ENCODE results near the gene AGT.

Gene AGT

DNA sequence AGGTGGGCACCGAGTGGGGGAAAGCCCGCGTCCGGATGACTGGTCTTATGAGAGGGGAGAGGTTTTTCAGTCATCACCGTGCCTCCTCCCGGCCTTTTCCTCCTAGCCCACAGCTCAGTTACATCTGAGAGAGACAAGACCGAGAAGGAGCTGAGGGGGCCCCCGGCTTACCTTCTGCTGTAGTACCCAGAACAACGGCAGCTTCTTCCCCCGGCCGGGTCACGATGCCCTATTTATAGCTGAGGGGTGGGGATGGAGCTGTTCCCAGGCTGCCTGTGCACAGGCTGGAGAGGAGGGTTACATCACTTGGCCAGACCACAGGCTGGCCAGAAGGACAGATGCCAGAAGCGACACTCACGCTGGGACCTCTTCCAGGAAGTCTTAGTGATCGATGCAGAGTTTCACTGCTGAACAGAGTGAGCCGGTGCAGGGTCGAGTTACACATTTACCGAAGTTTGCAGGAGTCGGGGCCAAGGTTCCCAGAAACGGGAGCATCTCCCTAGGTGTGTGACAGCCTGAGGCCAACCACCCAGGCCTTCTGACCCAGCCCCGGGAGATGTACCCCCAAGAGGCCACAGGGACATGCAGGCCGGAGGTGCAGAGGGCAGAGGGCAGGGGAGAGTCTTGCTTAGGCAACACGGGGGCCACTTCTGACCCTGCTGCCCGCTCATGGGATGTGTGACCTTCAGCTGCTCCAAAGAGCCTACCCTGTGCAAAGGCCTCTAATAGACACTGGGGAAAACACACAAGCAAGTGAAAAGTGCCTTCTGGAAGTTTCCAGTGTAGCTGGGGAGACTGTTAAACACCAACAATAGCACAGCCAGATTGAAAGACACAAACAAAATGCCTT, at the start of gene AGT:
Gene AGT, minus strand, starts transcription at position 208 of the 850 bp plus-strand sequence. CDS start 3,299 bp downstream, outside the sequence.
- no peak for DNase-seq

DNA sequence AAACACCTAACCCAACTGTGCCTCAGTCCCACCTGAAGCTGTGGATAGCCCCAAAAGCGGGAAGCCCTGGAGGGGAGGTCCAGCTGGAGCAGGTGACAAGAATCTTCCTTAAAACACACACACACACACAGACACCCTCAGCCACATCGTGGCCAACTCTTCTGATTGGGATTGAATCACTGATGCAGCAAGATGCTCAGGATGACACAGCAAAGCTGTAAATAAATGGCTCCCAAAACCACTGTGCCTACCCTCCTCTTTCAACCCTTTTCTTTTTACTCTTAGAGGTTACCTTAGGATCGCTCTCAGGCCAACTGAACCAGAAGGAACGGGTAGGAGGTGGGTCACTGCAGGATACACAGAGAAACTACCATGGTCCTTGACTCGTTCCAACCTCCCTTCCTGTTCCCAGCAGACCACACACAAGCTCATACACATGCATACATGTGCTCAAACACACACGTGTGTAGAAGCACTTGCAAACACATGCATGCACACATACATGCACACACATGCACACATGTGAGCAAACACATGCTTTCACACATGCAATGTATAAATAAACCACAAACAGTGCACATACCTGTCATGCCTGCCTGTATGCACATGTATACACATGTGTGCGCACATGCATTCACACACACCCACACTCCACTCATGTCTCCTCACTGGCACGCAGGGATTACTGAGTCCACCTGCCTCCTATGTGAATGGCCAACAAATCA, 47.7 kb upstream of the AGT start:
- no peak for DNase-seq

DNA sequence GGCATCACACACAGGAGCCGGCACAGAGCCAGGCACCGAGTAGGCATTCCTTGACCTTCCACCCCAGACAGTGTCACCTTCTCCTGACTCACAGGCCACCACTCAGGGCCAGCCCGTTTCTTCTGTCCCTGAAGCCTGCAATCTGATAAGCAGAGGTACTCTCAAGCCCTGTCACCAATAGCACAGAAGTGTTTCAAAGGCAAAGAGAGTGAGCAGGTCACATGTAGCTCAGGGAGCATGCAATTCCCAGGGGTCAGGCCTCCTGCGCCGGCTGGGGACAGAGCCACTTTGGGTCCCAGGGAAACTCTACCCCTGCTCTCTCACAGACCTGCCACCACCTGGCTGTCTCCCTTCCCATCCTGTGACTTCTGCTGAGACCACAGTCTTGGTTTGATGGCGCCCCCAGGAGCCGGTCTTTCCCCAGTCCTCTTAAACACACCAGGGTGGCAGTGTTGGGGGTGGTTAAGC, 46.5 kb upstream of the AGT start:
- DNase-seq: no peak

DNA sequence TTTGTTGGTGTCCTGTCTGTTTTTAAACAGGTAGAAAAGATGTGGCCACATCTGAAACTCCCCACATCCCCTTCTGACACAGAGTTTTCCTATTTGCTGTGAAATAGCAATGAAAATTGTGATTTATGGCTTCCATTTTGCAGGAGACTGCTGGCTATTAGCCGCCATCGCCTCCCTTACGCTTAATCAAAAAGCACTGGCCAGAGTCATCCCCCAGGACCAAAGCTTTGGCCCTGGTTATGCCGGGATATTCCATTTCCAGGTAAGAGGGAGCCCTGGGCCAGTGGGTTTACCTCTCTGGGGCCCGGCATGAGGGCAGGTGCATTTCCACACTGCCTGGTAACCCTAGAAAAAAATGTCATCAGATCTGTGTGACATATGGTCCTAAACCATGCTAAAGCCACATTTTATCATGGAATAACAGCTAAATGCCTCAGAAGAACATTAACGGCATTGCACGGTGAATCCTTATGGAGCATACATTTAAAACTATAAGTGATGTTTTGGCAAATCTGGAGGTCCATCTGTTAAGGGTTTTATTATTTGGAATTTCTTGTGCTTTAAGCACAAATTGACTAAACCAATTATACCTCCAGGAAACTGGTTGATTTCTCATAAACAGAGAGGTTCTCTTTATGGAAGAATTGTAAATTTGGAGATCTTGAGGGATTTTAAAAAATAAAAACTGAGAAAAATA, 45.6 kb upstream of the AGT start:
- no peak for DNase-seq

DNA sequence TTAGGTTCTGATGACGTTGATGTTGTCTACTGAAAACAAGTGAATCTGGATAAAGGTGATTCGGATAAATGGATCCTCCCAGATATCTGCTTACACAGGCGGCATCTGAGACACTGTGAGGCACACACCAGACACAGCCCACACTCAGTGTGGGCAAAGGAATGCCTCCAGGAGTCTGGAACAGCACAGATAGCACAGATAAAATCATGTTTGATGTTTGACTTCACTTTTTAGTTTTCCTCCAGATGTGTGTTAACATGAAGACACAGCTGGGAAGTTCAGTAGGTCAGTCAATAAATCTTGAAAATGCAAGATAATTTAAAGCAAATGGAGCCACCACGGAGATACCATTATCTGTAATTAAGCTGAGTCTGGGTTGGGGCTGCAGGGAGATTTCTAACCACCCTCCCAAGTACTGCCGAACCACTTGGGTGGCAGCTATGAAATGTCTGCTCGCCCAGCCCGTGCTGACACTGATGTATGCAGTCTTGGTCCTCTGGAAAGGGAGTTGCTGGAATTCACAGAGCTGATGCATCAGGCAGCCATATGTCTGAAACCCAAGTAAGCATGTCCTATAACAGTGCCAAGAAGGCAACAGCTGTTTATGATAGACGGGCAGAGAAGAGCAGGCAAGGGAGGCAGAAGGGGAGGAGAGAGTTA, 44.9 kb upstream of the AGT start:
- no peak for DNase-seq

DNA sequence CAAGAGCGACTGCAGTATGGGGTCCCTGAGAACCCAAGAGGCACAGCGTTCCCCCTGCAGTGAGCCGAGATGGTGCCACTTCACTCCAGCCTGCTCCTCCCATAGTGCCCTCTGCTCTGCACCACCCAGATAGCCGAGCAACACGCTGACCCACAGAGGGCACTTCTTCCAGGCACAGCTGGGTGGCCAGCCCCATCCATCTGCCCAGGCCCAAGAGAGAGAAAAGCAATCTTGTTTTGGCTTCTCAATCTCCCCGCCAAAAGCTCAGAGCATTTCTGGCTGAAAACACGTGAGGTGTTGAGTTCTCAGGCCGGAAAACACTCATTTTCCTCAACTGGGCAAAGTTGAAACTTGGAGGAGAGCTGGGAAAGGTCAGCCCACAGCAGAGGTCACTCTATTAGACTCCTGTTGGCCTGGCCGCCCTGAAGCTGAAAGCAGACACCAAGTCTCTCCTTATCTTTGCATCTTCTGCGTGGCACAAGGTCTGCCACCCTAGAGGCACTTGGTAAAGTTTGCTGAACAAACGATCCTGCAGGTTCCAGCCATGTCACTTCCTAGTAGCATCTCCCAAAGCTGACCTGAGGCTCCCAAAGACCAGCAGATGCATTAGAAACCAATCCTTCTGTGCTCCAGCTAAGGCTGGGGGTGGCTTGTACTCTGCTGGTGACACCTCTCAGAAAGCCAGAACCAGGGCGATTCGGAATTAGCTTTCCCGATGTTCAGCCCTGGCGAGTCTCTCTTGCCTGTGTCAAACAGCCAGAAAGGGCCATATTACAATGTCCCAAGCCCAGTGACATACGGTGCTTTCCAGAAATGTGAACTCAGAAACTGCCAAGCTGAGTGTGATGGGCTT, 44.2 kb upstream of the AGT start:
- no peak for DNase-seq

DNA sequence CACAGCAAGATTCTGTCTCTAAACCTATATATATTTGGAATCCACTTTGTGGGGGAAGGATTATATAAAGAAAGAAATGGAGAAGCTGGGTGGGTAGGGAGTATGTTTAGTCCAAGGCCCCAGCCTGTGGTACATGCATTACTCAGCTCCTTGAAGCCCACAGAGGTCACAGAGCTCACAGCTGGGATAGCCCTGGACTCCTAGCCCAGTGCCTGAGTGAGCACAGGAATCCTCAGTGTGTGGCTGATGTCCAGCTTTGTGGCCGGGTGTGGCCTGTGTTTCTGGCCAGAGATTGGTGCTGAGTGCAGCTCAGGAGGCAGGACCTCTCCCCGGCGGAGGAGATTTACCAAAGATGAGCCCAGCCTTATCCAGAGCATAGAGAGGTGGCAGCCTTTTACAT, 40.9 kb upstream of the AGT start:
- DNase-seq: no peak

DNA sequence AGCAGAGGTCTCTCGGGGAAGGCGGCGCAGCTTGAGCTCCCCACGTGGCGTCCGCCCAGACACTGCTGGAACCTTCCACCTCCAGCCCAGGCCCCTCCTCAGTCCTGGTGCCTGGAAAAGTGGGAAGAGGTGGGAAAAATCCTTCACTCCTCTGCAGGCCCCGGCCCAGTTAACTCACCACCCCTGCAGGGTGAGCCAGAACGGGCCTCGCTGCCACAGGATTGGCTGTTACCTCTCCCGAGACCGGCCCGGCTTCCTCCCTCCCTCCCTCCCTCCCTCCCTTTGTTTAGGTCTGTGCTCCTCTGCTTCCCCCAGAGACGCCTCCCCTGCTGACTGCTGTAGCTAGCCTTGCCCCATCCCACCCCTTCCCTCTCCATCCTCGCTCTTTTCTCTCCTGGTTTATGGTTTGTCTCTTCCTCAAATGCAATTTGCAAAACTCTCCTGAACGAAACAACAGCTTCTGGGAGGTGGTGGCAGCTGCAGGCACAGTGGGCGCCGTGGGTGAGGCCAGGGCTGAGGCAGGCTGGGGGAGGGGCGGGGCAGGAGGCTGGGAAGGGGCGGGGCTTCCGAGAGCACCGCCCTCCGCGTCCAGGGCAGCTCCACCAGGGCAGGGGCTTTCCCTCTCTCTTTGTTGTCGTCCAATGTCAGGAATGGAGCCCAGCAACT, 39.8 kb upstream of the AGT start:
- peak; percentile 46 to 68 for DNase-seq

DNA sequence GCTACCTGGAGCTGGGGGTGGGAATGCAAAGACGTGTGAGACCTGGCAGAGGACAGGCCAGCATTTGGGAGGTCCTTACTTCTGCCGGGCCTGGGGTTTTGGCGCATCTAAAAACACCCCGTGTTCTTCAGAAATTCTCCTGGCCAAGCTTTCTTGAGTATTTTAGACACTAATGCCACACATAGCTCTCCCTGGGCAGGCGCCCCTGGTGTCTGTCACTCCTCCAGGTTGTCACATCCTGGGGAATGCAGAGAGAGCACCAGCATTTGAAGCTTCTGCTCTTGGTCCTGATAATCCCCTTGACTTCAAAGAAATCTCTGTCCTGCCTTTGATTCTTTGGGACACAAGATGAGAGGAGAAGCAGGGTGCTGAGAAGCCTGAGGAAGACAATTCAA, 39.3 kb upstream of the AGT start:
- no peak for DNase-seq

DNA sequence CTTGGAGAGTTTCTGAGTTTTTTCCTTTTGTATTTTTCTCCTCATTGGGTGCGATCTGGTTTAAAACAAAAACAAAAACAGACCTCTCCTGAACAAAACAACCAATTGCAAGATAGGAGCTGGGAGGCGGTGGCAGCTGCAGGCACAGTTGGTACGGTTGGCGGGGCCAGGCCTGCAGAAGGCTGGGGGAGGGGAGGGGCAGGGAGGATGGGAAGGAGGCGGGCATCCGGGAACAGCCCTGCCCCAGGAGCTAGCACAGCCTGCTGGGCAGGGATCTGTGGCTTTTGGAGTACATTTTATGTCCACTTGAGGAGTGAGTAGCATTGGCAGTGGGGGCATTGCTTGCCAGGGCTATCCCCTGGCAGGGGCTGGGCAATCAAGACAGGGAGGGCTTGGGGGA, 38.5 kb upstream of the AGT start:
- DNase-seq: peak; percentile 70 to 78

DNA sequence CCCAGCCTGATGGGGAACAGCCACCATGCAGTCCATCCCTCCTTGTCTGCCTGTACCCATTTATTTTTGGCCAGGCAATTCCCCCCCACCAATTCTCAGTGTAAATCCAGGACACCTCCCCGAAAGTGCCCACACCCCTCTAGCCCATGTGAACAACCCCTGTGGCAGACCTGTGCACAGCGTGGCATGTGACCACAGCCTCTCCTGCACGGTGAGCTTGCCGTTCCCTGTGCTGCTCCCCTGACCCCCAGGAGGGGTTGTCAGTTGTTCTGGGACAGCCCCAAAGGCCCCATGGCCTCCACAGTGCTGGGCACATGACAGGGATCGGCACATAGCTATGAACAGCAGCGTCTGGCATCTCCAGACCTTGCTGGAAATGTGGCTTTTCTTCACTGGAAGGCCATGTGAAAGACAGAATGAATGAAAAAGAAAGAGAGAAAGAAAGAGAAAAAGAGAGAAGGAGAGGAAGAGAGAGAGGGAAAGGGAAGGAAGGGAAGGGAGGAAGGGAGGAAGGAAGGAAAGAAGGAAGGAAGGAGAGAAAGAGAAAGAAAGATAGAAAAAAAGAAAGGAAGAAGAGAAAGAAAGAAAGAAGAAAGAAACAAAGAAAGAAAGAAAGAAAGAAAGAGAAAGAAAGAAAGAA, 37.2 kb upstream of the AGT start:
- no peak for DNase-seq

DNA sequence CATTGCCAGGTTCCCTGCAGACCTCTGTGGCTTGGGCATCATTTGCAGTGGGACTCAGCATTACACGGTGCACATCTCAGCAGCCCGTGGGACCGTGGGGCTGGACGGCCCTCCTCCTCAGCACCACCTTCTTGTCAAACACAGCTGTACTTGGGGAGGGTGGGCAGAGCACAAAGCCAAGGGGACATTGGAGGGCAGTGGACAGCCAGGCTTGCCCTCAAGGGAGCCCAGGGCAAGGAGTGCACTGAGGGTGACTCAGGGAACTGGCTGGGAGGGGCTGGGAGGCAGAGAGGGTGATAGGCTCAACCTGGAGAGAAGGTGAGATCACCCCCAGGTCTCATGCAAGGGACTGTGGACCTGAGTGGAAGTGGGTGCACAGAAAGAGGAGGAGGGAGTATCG, 36.7 kb upstream of the AGT start:
- DNase-seq: no peak

DNA sequence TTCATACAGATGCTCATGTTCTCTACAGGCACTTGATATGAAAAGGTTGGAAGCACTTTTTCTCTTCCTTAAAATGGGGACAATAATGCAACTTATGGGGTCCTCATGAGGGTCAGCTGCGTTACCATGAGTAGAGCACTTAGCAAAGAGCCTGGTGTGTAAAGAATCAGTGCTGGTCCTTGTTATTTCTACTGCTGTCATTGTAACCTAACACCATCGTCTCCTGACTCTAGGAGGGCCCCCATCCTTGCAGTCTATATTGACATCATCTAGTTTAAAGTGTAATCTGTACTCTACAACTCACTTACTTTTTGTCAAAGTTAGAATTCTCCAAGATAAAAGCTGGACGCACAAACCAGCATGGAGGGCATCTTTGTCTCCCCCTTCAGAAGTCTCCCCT, 35.7 kb upstream of the AGT start:
- DNase-seq: no peak

DNA sequence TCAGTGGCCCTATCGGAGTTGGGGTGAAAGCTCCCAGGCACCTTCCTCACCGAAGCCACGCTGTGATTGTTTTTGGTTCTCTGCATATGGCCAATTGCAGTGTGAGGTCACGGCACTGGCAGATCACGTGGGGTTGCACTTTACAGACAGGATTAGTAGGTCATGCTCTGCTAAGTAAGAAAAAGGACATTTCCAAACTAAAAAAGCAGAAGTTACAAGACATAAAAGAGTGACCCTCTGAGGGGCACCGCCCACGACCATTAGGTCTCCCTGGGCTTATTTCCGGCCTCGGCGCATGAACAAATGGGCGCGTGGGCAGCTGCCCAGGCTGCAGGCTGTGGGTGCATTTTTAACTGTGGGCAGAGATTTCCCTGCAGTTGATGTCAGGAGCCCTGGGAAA, 35.2 kb upstream of the AGT start:
- no peak for DNase-seq

DNA sequence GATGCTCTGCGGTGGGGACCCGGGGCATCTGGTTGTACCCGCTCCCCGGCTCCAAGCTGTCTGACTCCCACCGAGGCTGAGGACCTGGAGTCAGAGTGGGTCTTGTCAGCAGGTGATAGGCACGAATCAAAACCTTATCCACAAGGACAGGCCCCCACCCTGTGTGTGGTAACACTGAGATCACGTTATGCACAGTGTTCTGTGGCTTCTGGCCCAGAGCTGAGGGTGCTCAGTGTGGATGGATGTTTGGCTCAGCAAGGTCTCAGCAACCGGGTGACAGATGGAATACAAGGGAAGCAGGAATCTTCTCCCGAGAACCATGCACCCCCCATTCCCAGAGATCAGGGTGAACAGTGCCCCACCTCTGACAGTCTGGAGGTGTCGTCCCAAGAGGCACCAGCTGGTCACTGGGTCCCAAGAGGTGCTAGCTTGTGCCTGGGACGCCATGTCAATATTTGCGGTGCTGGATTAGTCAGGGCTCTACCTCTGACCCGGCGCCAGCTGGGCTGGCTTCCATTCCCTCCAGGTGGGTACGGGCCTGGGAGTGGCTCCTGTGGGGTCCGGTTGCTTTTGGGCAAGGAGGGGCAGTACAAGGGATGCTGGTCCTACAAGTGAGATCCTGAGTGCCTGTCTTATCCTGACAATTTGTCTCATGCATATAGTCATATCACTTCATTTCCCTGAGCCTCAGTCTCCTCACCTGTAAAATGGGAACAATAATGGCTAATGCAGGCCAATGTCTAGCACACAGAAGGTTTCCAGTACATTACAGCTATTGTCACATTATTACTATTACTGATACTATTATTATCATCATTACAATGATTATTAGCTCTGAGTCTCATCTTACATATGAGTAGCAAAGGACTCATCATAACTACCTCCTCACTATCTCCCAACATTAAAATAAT, 34.2 kb upstream of the AGT start:
- no peak for DNase-seq

DNA sequence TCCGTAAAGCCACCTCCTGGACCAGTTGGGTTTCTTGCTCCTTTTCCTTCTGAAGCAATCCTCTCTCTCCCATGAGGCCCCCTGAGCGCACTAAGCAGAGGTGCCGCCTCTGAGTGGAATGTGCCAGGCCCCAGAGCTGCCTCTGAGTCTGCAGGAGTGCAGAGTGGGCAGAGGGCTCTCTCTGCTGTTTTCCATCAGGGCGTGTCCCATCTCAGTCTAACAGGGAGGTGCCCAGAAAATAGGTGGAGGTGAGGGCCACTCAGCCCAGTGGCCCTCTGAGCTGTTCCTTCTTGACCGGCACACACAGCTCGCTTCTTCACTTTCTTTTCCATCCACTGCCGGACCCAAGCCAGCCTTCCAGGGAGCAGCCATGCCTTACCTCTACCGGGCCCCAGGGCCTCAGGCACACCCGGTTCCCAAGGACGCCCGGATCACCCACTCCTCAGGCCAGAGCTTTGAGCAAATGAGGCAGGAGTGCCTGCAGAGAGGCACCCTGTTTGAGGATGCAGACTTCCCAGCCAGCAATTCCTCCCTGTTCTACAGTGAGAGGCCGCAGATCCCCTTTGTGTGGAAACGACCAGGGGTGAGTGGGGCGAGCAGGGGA, 33.3 kb upstream of the AGT start, which contains the start of gene CAPN9:
Gene CAPN9, plus strand, starts transcription at position 262 of the 604 bp plus-strand sequence. Its CDS starts 109 bp downstream, at position 371.
- DNase-seq: no peak

DNA sequence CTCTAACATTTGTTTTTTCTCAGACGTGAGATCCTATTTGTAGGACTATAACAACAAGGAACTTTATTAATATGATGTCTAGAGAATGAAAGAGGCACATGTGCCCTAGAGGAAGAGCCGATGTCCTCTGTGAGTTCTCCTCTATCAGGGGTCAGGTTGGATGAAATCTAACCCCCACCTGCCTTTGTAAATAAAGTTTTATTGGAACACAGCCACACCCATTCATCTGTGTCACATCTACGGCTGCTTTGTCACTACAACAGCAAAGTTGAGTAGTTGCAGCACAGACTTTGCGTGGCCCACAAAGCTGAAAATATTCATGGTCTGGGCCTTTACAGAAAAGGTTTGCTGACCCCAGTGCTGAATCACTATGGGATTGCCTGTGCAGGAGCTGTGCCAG, 32.7 kb upstream of the AGT start:
- no peak for DNase-seq

DNA sequence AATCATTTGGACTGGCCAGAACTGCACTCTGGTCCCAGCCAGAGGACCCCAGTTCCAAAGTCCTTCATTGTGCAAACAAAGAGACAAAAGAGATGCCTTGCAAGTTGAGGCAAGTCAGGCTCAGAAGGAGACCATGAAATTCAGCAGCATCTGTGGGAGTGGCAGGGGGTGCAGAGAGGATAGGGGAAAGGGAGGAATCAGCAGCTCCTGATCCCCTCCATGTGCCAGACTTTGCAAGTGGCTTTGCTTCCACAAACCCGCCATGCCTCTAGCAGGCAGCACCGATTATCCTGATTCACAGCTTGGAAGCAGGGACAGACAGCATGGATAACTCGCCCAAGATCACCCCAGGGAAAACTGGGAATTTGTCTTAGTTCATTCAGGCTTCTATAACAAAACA, 31.1 kb upstream of the AGT start:
- no peak for DNase-seq

DNA sequence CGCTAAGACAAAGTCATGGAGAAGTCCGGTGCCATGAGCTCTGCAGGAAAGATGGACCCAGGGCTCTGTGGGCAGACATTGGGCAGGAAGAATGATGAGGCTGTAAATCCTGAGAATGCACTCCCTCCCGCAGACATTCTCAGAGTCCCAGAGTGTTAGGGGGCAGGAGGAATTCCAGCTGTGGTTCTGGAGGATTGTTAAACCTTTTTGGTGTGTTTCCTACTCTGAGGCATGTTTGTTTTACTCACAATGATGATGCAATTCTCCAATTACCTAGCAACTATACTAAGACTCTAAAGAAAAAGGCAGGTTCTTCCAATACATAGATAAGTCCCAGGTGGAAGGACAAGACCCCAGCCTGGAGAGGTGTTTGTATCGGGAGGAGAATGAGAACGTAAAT, 30.5 kb upstream of the AGT start:
- DNase-seq: no peak

Data from NCI-H187 (cell line).